EH (cell line): ENCODE measurements around the gene SEPTIN6.
A peak's percentile ranks its signal among the peaks of the same experiment; 100 is the strongest.

Experiments
- DNase-seq: peaks from one replicate; pipeline ENCODE4 v3.0.0-alpha.2; 2015; ENCODE audit warnings: low read depth

SEPTIN6 gene

DNA sequence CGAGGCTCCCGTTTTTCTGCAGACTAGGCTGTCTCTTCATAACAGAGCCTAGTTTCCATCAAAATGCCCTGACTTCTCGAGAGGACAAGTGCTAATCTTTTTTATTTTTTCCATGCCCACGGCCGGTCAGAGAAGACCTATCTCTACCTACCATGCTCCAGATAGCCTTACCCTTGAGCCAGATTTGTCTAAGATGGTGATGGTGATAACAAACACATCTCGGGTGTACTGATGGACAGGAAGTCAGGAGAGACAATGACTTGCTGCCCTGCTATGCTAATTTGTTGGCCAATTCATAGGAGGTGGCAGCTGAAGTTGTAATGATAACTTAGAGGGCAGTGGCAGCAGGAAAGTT lies 44.6 kb downstream of the SEPTIN6 start:
- DNase-seq, result peak; percentile 40

DNA sequence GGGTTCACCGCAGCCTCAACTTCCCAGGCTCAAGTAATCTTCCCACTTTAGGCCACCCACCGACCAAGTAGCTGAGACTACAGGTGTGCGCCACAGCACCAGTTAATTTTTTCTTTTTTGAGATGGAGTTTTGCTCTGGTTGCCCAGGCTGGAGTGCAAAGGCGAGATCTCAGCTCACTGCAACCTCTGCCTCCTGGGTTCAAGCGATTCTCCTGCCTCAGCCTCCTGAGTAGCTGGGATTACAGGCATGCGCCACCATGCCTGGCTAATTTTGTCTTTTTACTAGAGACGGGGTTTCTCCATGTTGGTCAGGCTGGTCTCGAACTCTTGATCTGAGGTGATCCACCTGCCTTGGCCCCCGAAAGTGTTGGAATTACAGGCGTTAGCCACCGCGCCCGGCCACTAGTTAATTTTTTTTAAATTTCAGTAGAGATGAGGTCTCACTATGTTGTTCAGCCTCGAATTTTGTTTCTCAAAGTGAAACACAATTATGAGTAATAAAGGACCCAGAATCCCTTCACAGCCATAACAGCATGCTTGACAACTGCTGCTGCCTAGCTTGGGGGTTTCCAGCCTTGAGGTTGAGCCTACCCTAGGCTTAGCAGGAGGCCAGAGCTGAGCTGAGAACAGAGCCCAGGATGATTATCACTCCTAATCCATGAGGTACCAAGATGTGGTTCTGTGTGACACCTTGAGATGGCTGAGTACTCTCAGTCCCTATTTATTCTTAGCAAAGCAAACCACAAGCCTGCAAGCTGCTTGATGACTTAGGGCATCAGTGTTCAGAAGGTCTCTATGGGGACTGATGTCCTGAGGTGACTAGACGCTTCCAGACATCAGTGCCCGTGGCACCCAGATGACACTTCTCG lies 45.2 kb downstream of the SEPTIN6 start:
- DNase-seq, result no peak

DNA sequence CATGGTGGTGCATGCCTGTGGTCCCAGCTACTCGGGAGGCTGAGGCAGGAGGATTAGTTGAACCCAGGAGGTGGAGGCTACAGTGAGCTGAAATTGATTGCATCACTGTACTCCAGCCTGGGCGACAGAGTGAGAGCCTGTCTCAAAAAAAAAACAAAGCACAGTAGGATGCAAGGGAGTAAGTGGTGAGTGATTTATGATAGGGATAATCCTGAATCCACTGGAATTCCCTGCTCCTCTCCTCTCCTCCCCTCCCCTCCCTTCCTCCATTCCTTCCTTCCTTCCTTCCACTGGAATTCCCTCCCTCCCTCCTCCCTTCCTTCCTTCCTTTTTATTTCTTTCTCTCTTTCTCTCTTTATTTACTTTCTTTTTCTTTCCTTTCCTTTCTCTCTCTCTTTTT lies 45.9 kb downstream of the SEPTIN6 start:
- peak; percentile 9 for DNase-seq

DNA sequence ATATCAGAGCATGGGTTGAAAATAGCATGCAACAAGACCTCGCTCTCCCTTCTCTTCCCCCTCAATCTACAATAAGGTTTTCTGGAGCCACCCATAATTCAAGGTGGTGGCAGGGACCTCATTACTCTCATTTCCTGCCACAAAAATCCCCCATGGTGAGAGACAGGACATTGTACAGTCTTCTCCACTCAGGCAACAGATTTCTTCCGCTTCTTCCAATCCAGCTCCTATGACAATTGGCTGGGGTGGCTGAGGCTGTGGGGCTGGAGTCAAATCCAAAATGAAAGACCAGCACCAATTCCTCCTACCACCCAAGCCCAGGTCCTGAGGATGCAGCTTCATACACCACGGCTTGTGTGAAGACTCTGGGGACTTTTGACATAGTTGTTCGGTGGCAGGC lies 46.5 kb downstream of the SEPTIN6 start:
- no peak for DNase-seq

DNA sequence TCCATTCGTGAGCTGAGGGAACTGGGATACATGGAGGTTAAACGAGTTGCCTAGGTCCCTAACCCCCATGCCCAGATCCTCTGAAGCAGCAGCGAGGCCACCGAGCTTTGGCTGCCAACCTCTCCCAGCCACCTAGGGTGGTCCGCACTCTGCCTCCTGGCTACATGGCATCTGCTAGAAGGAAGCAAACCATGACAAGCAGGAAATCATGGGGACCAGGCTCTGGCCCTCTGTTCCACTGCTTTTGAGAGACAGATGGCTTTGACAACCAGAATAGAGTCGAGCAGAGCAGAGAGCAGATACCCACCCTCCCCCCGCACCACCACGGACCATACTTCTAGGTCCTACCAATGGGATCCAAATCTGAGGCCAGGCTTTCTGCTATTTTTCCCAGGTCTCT lies 49.3 kb downstream of the SEPTIN6 start:
- no peak for DNase-seq
